H9 (cell line): ENCODE results near the gene USP36. TPM values are rescaled to one million over a fixed set of nuclear protein-coding genes. Genes with fewer than 3 reads are reported as not detected.
"Not testable (repeated sequence)": the region's sequence is repeated elsewhere in the genome, so short reads cannot be mapped to it uniquely, and the experiment has no call there.

Experiments used
- DNase-seq: peaks from one replicate; pipeline ENCODE4 v3.0.0-alpha.2; 2017
- H2AFZ ChIP-seq: one replicate; pipeline ENCODE4 v1.6.1; 2013; ENCODE audit warnings: mild to moderate bottlenecking, low read length, control low read depth, moderate library complexity
- H2AK5ac ChIP-seq: 2 replicates; pipeline ENCODE4 v1.6.1; 2013; ENCODE audit warnings: low read length, control low read depth, mixed read lengths; ENCODE audit not compliant: insufficient read length
- H2BK120ac ChIP-seq: one replicate; pipeline ENCODE4 v1.6.1; 2013; ENCODE audit warnings: low read depth, mild to moderate bottlenecking, low read length, control low read depth, inconsistent platforms; ENCODE audit not compliant: poor library complexity, severe bottlenecking
- H2BK12ac ChIP-seq: 2 replicates; pipeline ENCODE4 v1.6.1; 2013; ENCODE audit warnings: low read length, control low read depth, mixed read lengths, low read depth; ENCODE audit not compliant: insufficient read length
- H2BK15ac ChIP-seq: 2 replicates; pipeline ENCODE4 v1.6.1; 2013; ENCODE audit warnings: low read depth, low read length, control low read depth
- H2BK20ac ChIP-seq: one replicate; pipeline ENCODE4 v1.6.1; 2013; ENCODE audit warnings: low read depth, mild to moderate bottlenecking, low read length, control low read depth, inconsistent platforms; ENCODE audit not compliant: poor library complexity, severe bottlenecking
- H2BK5ac ChIP-seq: 2 replicates; pipeline ENCODE4 v1.6.1; 2013; ENCODE audit warnings: low read length, control low read depth, mixed read lengths; ENCODE audit not compliant: insufficient read length
- H3K14ac ChIP-seq: 2 replicates; pipeline ENCODE4 v1.6.1; 2013; ENCODE audit warnings: low read length, control low read depth; ENCODE audit not compliant: insufficient read depth
- H3K18ac ChIP-seq: 2 replicates; pipeline ENCODE4 v1.6.1; 2013; ENCODE audit warnings: low read depth, mild to moderate bottlenecking, mixed read lengths, low read length, control low read depth; ENCODE audit not compliant: insufficient read length
- H3K23ac ChIP-seq: 2 replicates; pipeline ENCODE4 v1.6.1; 2013; ENCODE audit warnings: low read length, control low read depth, mixed read lengths, low read depth; ENCODE audit not compliant: insufficient read length
- H3K23me2 ChIP-seq: 2 replicates; pipeline ENCODE4 v1.6.1; 2013; ENCODE audit warnings: low read depth, mild to moderate bottlenecking, mixed read lengths, low read length, control low read depth; ENCODE audit not compliant: insufficient read length, poor library complexity, severe bottlenecking
- H3K27ac ChIP-seq: 2 replicates; pipeline ENCODE4 v1.5.1; 2013; ENCODE audit warnings: low read length, control low read depth, mixed read lengths, low read depth; ENCODE audit not compliant: insufficient read length
- H3K27me3 ChIP-seq: 2 replicates; pipeline ENCODE4 v1.6.1; 2013; ENCODE audit warnings: low read length, control low read depth, inconsistent platforms; ENCODE audit not compliant: insufficient read depth
- H3K4ac ChIP-seq: 2 replicates; pipeline ENCODE4 v1.6.1; 2013; ENCODE audit warnings: low read depth, mild to moderate bottlenecking, control low read depth, inconsistent platforms, low read length, moderate library complexity
- H3K4me1 ChIP-seq: 2 replicates; pipeline ENCODE4 v1.6.1; 2013; ENCODE audit warnings: low read length, control low read depth, inconsistent platforms; ENCODE audit not compliant: insufficient read depth
- H3K4me2 ChIP-seq: 2 replicates; pipeline ENCODE4 v1.6.1; 2013; ENCODE audit warnings: low read length, control low read depth, mixed read lengths; ENCODE audit not compliant: insufficient read length, insufficient read depth
- H3K56ac ChIP-seq: 2 replicates; pipeline ENCODE4 v1.6.1; 2013; ENCODE audit warnings: low read depth, mild to moderate bottlenecking, mixed read lengths, low read length, control low read depth; ENCODE audit not compliant: insufficient read length
- H3K79me1 ChIP-seq: 2 replicates; pipeline ENCODE4 v1.6.1; 2013; ENCODE audit warnings: low read depth, mild to moderate bottlenecking, moderate library complexity, low read length, control low read depth, inconsistent platforms; ENCODE audit not compliant: insufficient read depth, poor library complexity, severe bottlenecking
- H3K79me2 ChIP-seq: 2 replicates; pipeline ENCODE4 v1.6.1; 2013; ENCODE audit warnings: low read length, control low read depth, inconsistent platforms; ENCODE audit not compliant: insufficient read depth
- H3K9ac ChIP-seq: 2 replicates; pipeline ENCODE4 v1.6.1; 2013; ENCODE audit warnings: low read length, control low read depth, mixed read lengths; ENCODE audit not compliant: insufficient read length; ENCODE audit errors: extremely low read depth
- H3K9me3 ChIP-seq: one replicate; pipeline ENCODE4 v1.6.1; 2013; ENCODE audit warnings: low read depth, low read length, inconsistent platforms; ENCODE audit not compliant: control insufficient read depth
- H3T11ph ChIP-seq: one replicate; pipeline ENCODE4 v1.6.1; 2013; ENCODE audit warnings: mild to moderate bottlenecking, low read length, control low read depth, inconsistent platforms
- H4K20me1 ChIP-seq: one replicate; pipeline ENCODE4 v1.6.1; 2013; ENCODE audit not compliant: control insufficient read depth, insufficient read length, insufficient read depth
- H4K5ac ChIP-seq: 2 replicates; pipeline ENCODE4 v1.6.1; 2013; ENCODE audit warnings: low read depth, mild to moderate bottlenecking, mixed read lengths, low read length, control low read depth; ENCODE audit not compliant: insufficient read length
- H4K8ac ChIP-seq: replicated peaks from 2 replicates; pipeline ENCODE4 v1.6.1; 2013; ENCODE audit warnings: low read length, control low read depth, mixed read lengths, low read depth; ENCODE audit not compliant: insufficient read length
- H4K91ac ChIP-seq: 2 replicates; pipeline ENCODE4 v1.6.1; 2013; ENCODE audit warnings: low read depth, mild to moderate bottlenecking, moderate library complexity, mixed read lengths, low read length, control low read depth; ENCODE audit not compliant: insufficient read length
- H3K27ac Mint-ChIP-seq, 3 experiments: 2 replicates in 2 of 3; 3 replicates in 1 of 3; pipeline ENCODE4 v1.8.0; 2020 to 2021; ENCODE audit warnings: mixed read lengths in 3 of 3, mild to moderate bottlenecking in 1 of 3, moderate library complexity in 1 of 3
- H3K27me3 Mint-ChIP-seq: 2 replicates; pipeline ENCODE4 v1.8.0; 2021; ENCODE audit warnings: low read depth, mild to moderate bottlenecking, moderate library complexity, mixed read lengths
- H3K36me3 Mint-ChIP-seq, 3 experiments: 2 replicates in 2 of 3; 3 replicates in 1 of 3; pipeline ENCODE4 v1.8.0; 2020 to 2021; ENCODE audit warnings: low read depth in 3 of 3, mixed read lengths in 3 of 3; ENCODE audit not compliant: insufficient read depth in 1 of 3
- H3K4me1 Mint-ChIP-seq, 2 experiments: 2 replicates each; pipeline ENCODE4 v1.8.0; 2020; ENCODE audit warnings: mixed read lengths in 2 of 2
- H3K4me3 Mint-ChIP-seq, 2 experiments: 2 replicates in 1 of 2; 3 replicates in 1 of 2; pipeline ENCODE4 v1.8.0; 2020 to 2021; ENCODE audit warnings: mild to moderate bottlenecking in 2 of 2, mixed read lengths in 2 of 2, moderate library complexity in 1 of 2
- H3K9me3 Mint-ChIP-seq, 2 experiments: 2 replicates in 1 of 2; 3 replicates in 1 of 2; pipeline ENCODE4 v1.8.0; 2020; ENCODE audit warnings: mild to moderate bottlenecking in 2 of 2, mixed read lengths in 2 of 2, moderate library complexity in 1 of 2
- CTCF ChIP-seq: fragments of 200-600 bp; sonication (generic); conservative IDR thresholded peaks from 3 replicates; pipeline ENCODE4 v1.8.0; 2021; ENCODE audit warnings: antibody characterized with exemption, mild to moderate bottlenecking
- WGBS: extraction: QIAGEN DNeasy Blood & Tissue Kit; methylation state at CpG from one replicate; pipeline ENCODE4 v1.1.7; 2013; ENCODE audit warnings: missing lambda C conversion rate, low lambda C conversion rate, mixed read lengths; ENCODE audit not compliant: insufficient read length; ENCODE audit errors: extremely low coverage; 5-methylcytosine and 5-hydroxymethylcytosine counted together
- long read RNA-seq: library from polyadenylated mRNA; unstranded; transcript quantifications from one replicate; pipeline ENCODE4 v2.0.0, GENCODE V29; 2020
- total RNA-seq: library from RNA; stranded (reverse); gene quantifications from 2 replicates; pipeline ENCODE4 v1.2.1, GENCODE V29; 2021

USP36 gene
- 101 and 106 TPM in 2 replicates for total RNA-seq
- long read RNA-seq, transcript USP36-210 (17 exons, 3,187 nt), result major isoform, 16 of 70 reads
- long read RNA-seq, partial matches to known transcripts, result 17 of 70 reads
- long read RNA-seq, other reads (novel, unspliced or antisense), result 35 of 70 reads

GRCh38 chr17:78840780-78841611 lies at the start of gene USP36:
Gene USP36, minus strand, starts transcription at chr17:78840814. Its CDS starts 4,451 bp downstream, at chr17:78836363.
- Histone ChIP-seq H3K56ac (no peak within 1 kb of the TSS), H4K91ac (no peak within 1 kb of the TSS), H2BK5ac (no peak within 1 kb of the TSS), H2AK5ac (no peak within 1 kb of the TSS), H3K9ac (peak within 1 kb of the TSS; percentile 86), H4K8ac (no peak within 1 kb of the TSS), H2BK120ac (no peak within 1 kb of the TSS), H3K23ac (no peak within 1 kb of the TSS), H3K23me2 (peaks cover 4% of the 10 kb centered on the region), H4K20me1 (no peaks in the 10 kb centered on the region), H3K79me2 (peaks cover 20% of the 10 kb centered on the region; the same call in 1 of the 2 replicates), H3K27me3 (no peaks in the 10 kb centered on the region), H4K5ac (no peak within 1 kb of the TSS), H3K4me1 (no peaks in the 10 kb centered on the region), H3K79me1 (peaks cover 3% of the 10 kb centered on the region), H3K4me2 (peak within 1 kb of the TSS; percentile 94), H2BK15ac (no peak within 1 kb of the TSS), H3K4ac (no peak within 1 kb of the TSS; the same call in 1 of the 2 replicates), H2BK20ac (no peak within 1 kb of the TSS), H3K9me3 (no peaks in the 10 kb centered on the region), H2BK12ac (no peak within 1 kb of the TSS), H2AFZ (no peak within 1 kb of the TSS), H3K18ac (peak within 1 kb of the TSS; percentile 41), H3T11ph (no peak within 1 kb of the TSS), H3K27ac (no peak within 1 kb of the TSS), H3K14ac (peak within 1 kb of the TSS; percentile 86)
- Mint-ChIP-seq H3K4me3 (peak within 1 kb of the TSS; percentile 89 to 91), H3K9me3 (no peaks in the 10 kb centered on the region), H3K27me3 (peaks cover 2% of the 10 kb centered on the region; the same call in 1 of the 2 replicates), H3K27ac (peak within 1 kb of the TSS; percentile 75 to 96 (median 86)), H3K36me3 (peaks cover 17 to 23% (median 19%) of the 10 kb centered on the region in 3 experiments), H3K4me1 (peaks cover 22% of the 10 kb centered on the region in 2 experiments)
- TF ChIP-seq CTCF, result peak; percentile 37; the same call in 1 of the 3 replicates
- peak; percentile 100 for DNase-seq
- WGBS, result no CpG with 5 or more reads among the region's 74 CpGs

GRCh38 chr17:78890096-78890495 lies 49.5 kb upstream of the USP36 start:
- DNase-seq, H2BK120ac ChIP-seq, H3K27me3 Mint-ChIP-seq, H3K9me3 ChIP-seq, H3K18ac ChIP-seq, H3K9me3 Mint-ChIP-seq, H3K23me2 ChIP-seq, H4K5ac ChIP-seq, H2AFZ ChIP-seq, H3K27ac Mint-ChIP-seq, H2AK5ac ChIP-seq, H3K4me1 Mint-ChIP-seq, H3K4ac ChIP-seq, H4K91ac ChIP-seq, H3K9ac ChIP-seq, H3K14ac ChIP-seq, H3K79me2 ChIP-seq, H3K4me1 ChIP-seq, H3K23ac ChIP-seq, H3K36me3 Mint-ChIP-seq, H2BK20ac ChIP-seq, H3K56ac ChIP-seq, H2BK12ac ChIP-seq, H2BK15ac ChIP-seq, H3K27me3 ChIP-seq, H3K79me1 ChIP-seq, H3K4me2 ChIP-seq, H3K27ac ChIP-seq, H3K4me3 Mint-ChIP-seq, H2BK5ac ChIP-seq, H4K20me1 ChIP-seq, H4K8ac ChIP-seq, H3T11ph ChIP-seq: not testable (repeated sequence)
- WGBS, result no CpG with 5 or more reads among the region's 11 CpGs
